T-helper 2 cell (primary cell): ENCODE data around the gene ALG11.

Source experiments
- DNase-seq, 5 experiments: peaks; one replicate each; pipeline versions ENCODE4 v3.0.0 to v3.0.0-alpha.2; 2012 to 2022

ALG11 gene

GRCh38 chr13:51997641-51998330 is 14.4 kb upstream of the ALG11 start:
- DNase-seq = no peak

GRCh38 chr13:51998723-51999509 is 13.3 kb upstream of the ALG11 start:
- DNase-seq = no peak

- no peak for DNase-seq
These were observed 12.7 kb upstream of the ALG11 start for GRCh38 chr13:51999510-51999911.

GRCh38 chr13:51999921-52000320 is 12.3 kb upstream of the ALG11 start:
- DNase-seq = no peak

- peak in 2 of 5 experiments; percentile 21 to 54 for DNase-seq
These were observed 11.0 kb upstream of the ALG11 start for GRCh38 chr13:52001120-52001731.

- no peak for DNase-seq
These were observed 9.8 kb upstream of the ALG11 start for GRCh38 chr13:52002361-52002760.

- DNase-seq = no peak
These were observed 8.7 kb upstream of the ALG11 start for GRCh38 chr13:52003541-52003940.

- no peak for DNase-seq
These were observed 7.6 kb upstream of the ALG11 start for GRCh38 chr13:52004511-52005170.

GRCh38 chr13:52005841-52006522 is 6.2 kb upstream of the ALG11 start:
- DNase-seq = no peak

GRCh38 chr13:52006523-52007245 is 5.5 kb upstream of the ALG11 start:
- no peak for DNase-seq

- DNase-seq = no peak
These were observed 2.3 kb upstream of the ALG11 start for GRCh38 chr13:52009946-52010345.

- DNase-seq = peak in 3 of 5 experiments; percentile 15 to 30 (median 16)
These were observed 1.1 kb upstream of the ALG11 start, which contains the start of gene ATP7B for GRCh38 chr13:52010890-52011631. Gene ATP7B, minus strand, starts transcription at chr13:52011450. Its CDS starts 113 bp downstream, at chr13:52011337.

GRCh38 chr13:52012512-52012836 is 276 bp downstream of the ALG11 start:
- no peak for DNase-seq

GRCh38 chr13:52016296-52016695 is 4.1 kb downstream of the ALG11 start:
- DNase-seq = no peak

GRCh38 chr13:52020191-52020590 is 8.0 kb downstream of the ALG11 start:
- DNase-seq = no peak

- DNase-seq = no peak
These were observed 10.2 kb downstream of the ALG11 start for GRCh38 chr13:52022356-52022755.

GRCh38 chr13:52024481-52024880 is 12.3 kb downstream of the ALG11 start, which contains the start of gene UTP14C:
Gene UTP14C, plus strand, starts transcription at chr13:52024691. Its CDS starts 4,114 bp downstream, at chr13:52028805.
- no peak for DNase-seq

- no peak for DNase-seq
These were observed 13.5 kb downstream of the ALG11 start for GRCh38 chr13:52025475-52026245.

GRCh38 chr13:52026246-52026626 is 14.0 kb downstream of the ALG11 start:
- no peak for DNase-seq

- no peak for DNase-seq
These were observed 15.6 kb downstream of the ALG11 start for GRCh38 chr13:52027832-52028231.
